Measurements from ENCODE around the gene ZNF620.
"Not testable (repeated sequence)": the region's sequence is repeated elsewhere in the genome, so short reads cannot be mapped to it uniquely, and the experiment has no call there.

The ZNF620 gene

GRCh38 chr3:40565629-40566028 lies 59.8 kb downstream of the ZNF620 start:
- not testable (repeated sequence) for ATAC-seq (replicated peaks; ENCODE audit: extremely low read depth, poor library complexity, severe bottlenecking); H3K4me3 Mint-ChIP-seq; H3K4me1 Mint-ChIP-seq; DNase-seq (ENCODE audit: low spot score in 2 of 2); H3K9me3 Mint-ChIP-seq; H3K27ac Mint-ChIP-seq (ENCODE audit: low read depth); H3K36me3 Mint-ChIP-seq (ENCODE audit: insufficient read depth)
- H3K27me3 Mint-ChIP-seq, result peaks cover 28% of the 10 kb centered on the region

- no peaks in the 10 kb centered on the region for H3K4me1 Mint-ChIP-seq
- ATAC-seq (replicated peaks; ENCODE audit: extremely low read depth, poor library complexity, severe bottlenecking), result no peak
- H3K36me3 Mint-ChIP-seq (ENCODE audit: insufficient read depth), result peaks cover 1% of the 10 kb centered on the region
- H3K27me3 Mint-ChIP-seq, result peaks cover 28% of the 10 kb centered on the region
- H3K4me3 Mint-ChIP-seq, result no peak overlapping the region
- no peak overlapping the region for H3K27ac Mint-ChIP-seq (ENCODE audit: low read depth)
- H3K9me3 Mint-ChIP-seq, result no peaks in the 10 kb centered on the region
- DNase-seq (ENCODE audit: low spot score in 2 of 2), result no peak
These were observed 60.9 kb downstream of the ZNF620 start for GRCh38 chr3:40566694-40567093.

All from central memory CD8-positive, alpha-beta T cell (primary cell).